Measurements from ENCODE around the gene HCFC1.

HCFC1 gene

GRCh38 chrX:153938226-153938786 is 33.3 kb downstream of the HCFC1 start:
- DNase-seq (ENCODE audit: low read depth) = no peak

GRCh38 chrX:153937056-153937455 is 34.6 kb downstream of the HCFC1 start:
- no peak for DNase-seq (ENCODE audit: low read depth)

- DNase-seq (ENCODE audit: low read depth) = no peak
These were observed 36.2 kb downstream of the HCFC1 start for GRCh38 chrX:153935326-153935851.

GRCh38 chrX:153934762-153935325 is 36.8 kb downstream of the HCFC1 start, which contains the start of gene NAA10:
NAA10 (minus strand) TSS chrX:153935037; CDS start chrX:153934904, 133 bp downstream.
- no peak for DNase-seq (ENCODE audit: low read depth)

- no peak for DNase-seq (ENCODE audit: low read depth)
These were observed 37.4 kb downstream of the HCFC1 start for GRCh38 chrX:153934148-153934761.

GRCh38 chrX:153933748-153934147 is 37.9 kb downstream of the HCFC1 start:
- no peak for DNase-seq (ENCODE audit: low read depth)

- no peak for DNase-seq (ENCODE audit: low read depth)
These were observed 39.2 kb downstream of the HCFC1 start for GRCh38 chrX:153932220-153932915.

GRCh38 chrX:153931748-153932147 is 39.9 kb downstream of the HCFC1 start:
- DNase-seq (ENCODE audit: low read depth) = no peak

GRCh38 chrX:153931151-153931550 is 40.5 kb downstream of the HCFC1 start:
- DNase-seq (ENCODE audit: low read depth) = no peak

- no peak for DNase-seq (ENCODE audit: low read depth)
These were observed 41.4 kb downstream of the HCFC1 start for GRCh38 chrX:153930011-153930910.

GRCh38 chrX:153929576-153929975 is 42.0 kb downstream of the HCFC1 start:
- DNase-seq (ENCODE audit: low read depth) = no peak

- no peak for DNase-seq (ENCODE audit: low read depth)
These were observed 42.8 kb downstream of the HCFC1 start for GRCh38 chrX:153928846-153929245.

- DNase-seq (ENCODE audit: low read depth) = peak; percentile 81
These were observed 43.5 kb downstream of the HCFC1 start for GRCh38 chrX:153927922-153928760.

- DNase-seq (ENCODE audit: low read depth) = no peak
These were observed 44.0 kb downstream of the HCFC1 start for GRCh38 chrX:153927672-153927921.

GRCh38 chrX:153926858-153927671 is 44.6 kb downstream of the HCFC1 start:
- DNase-seq (ENCODE audit: low read depth) = peak; percentile 52

- no peak for DNase-seq (ENCODE audit: low read depth)
These were observed 45.1 kb downstream of the HCFC1 start for GRCh38 chrX:153926552-153926857.

GRCh38 chrX:153925739-153926551 is 45.7 kb downstream of the HCFC1 start, which contains the start of gene ARHGAP4:
ARHGAP4 (minus strand) TSS chrX:153926264; CDS start chrX:153926202, 62 bp downstream.
- DNase-seq (ENCODE audit: low read depth) = no peak

- DNase-seq (ENCODE audit: low read depth) = no peak
These were observed 46.3 kb downstream of the HCFC1 start for GRCh38 chrX:153925387-153925738.

GRCh38 chrX:153924149-153924861 is 47.3 kb downstream of the HCFC1 start:
- no peak for DNase-seq (ENCODE audit: low read depth)
